Memory B cell (primary cell): Measurements from ENCODE around the gene FAM210A.
A peak's percentile ranks its signal among the peaks of the same experiment; 100 is the strongest.
"Not testable (repeated sequence)": the region's sequence is repeated elsewhere in the genome, so short reads cannot be mapped to it uniquely, and the experiment has no call there.

Experiments
- ATAC-seq: fragments of 150-1000 bp; cut with Tn5 transposase; 2 replicates; pipeline ENCODE4 v1.10.0; 2021; ENCODE audit warnings: low read depth, mild to moderate bottlenecking, moderate library complexity
- DNase-seq, 2 donors: peaks; one replicate each; pipeline ENCODE4 v3.0.0; 2022; ENCODE audit warnings: low spot score in 2 of 2
- H3K27ac Mint-ChIP-seq: one replicate; pipeline ENCODE4 v1.8.0; 2022; ENCODE audit warnings: mild to moderate bottlenecking, moderate library complexity, mixed read lengths
- H3K27me3 Mint-ChIP-seq: one replicate; pipeline ENCODE4 v1.8.0; 2022; ENCODE audit warnings: mixed read lengths
- H3K36me3 Mint-ChIP-seq: one replicate; pipeline ENCODE4 v1.8.0; 2022; ENCODE audit warnings: mild to moderate bottlenecking, mixed read lengths
- H3K4me1 Mint-ChIP-seq: one replicate; pipeline ENCODE4 v1.8.0; 2022; ENCODE audit warnings: mixed read lengths
- H3K4me3 Mint-ChIP-seq: one replicate; pipeline ENCODE4 v1.8.0; 2022; ENCODE audit warnings: mild to moderate bottlenecking, moderate library complexity, mixed read lengths
- H3K9me3 Mint-ChIP-seq: one replicate; pipeline ENCODE4 v1.8.0; 2022; ENCODE audit warnings: mixed read lengths

FAM210A gene

DNA sequence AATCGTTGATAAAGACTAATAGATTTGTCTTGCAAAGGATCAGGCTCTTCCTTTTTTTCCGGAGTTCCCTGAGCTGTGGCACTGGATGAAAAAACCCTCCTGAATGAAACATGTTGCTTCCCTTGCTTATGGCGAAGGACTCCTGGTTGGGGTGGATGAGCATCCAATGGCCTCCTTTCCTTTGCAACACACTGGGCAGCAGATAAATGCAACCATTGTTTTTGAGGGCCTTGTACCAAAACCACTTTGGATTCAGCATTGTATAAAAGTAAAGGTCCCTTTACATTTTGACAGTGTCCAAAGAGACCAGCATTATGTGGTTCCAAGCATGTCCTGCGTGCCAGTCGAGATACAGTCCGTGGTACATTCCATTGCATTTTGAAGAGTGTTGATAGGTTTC is 44.7 kb downstream of the FAM210A start:
- no peaks in the 10 kb centered on the region for H3K9me3 Mint-ChIP-seq
- ATAC-seq, result no peak
- no peak overlapping the region for H3K27ac Mint-ChIP-seq
- no peak overlapping the region for H3K4me3 Mint-ChIP-seq
- H3K27me3 Mint-ChIP-seq, result no peaks in the 10 kb centered on the region
- H3K4me1 Mint-ChIP-seq, result peaks cover 8% of the 10 kb centered on the region
- peaks cover 2% of the 10 kb centered on the region for H3K36me3 Mint-ChIP-seq
- no peak for DNase-seq

- no peaks in the 10 kb centered on the region for H3K27me3 Mint-ChIP-seq
- no peaks in the 10 kb centered on the region for H3K9me3 Mint-ChIP-seq
- H3K36me3 Mint-ChIP-seq, result peaks cover 2% of the 10 kb centered on the region
- no peak overlapping the region for H3K27ac Mint-ChIP-seq
- H3K4me1 Mint-ChIP-seq, result peaks cover 6% of the 10 kb centered on the region
- DNase-seq (no peak), ATAC-seq (peak; percentile 27)
- no peak overlapping the region for H3K4me3 Mint-ChIP-seq
Observed at GRCh38 chr18:13680612-13681011, 45.7 kb downstream of the FAM210A start.

DNA sequence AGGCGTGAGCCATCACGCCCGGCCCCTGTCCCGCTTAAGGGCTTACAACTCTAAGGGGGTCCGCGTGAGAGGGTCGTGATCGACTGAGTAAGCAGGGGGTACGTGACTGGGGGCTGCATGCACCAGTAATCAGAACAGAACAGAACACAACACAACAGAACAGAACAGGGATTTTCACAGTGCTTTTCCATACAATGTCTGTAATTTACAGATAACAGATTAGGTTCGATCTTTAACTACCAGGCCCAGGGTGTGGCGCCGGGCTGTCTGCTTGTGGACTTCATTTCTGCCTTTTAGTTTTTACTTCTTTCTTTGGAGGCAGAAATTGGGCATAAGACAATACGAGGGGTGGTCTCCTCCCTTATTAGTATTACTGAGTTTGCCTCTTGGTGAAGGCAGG is 49.0 kb downstream of the FAM210A start:
- H3K4me3 Mint-ChIP-seq, H3K9me3 Mint-ChIP-seq, ATAC-seq, H3K27ac Mint-ChIP-seq, H3K27me3 Mint-ChIP-seq, DNase-seq, H3K4me1 Mint-ChIP-seq, H3K36me3 Mint-ChIP-seq: not testable (repeated sequence)

GRCh38 chr18:13676471-13676870 is 49.9 kb downstream of the FAM210A start:
- DNase-seq (no peak), ATAC-seq (no peak)
- H3K27me3 Mint-ChIP-seq, result no peaks in the 10 kb centered on the region
- no peaks in the 10 kb centered on the region for H3K9me3 Mint-ChIP-seq
- H3K27ac Mint-ChIP-seq, result no peak overlapping the region
- peaks cover 2% of the 10 kb centered on the region for H3K36me3 Mint-ChIP-seq
- H3K4me1 Mint-ChIP-seq, result no peaks in the 10 kb centered on the region
- H3K4me3 Mint-ChIP-seq, result no peak overlapping the region

DNA sequence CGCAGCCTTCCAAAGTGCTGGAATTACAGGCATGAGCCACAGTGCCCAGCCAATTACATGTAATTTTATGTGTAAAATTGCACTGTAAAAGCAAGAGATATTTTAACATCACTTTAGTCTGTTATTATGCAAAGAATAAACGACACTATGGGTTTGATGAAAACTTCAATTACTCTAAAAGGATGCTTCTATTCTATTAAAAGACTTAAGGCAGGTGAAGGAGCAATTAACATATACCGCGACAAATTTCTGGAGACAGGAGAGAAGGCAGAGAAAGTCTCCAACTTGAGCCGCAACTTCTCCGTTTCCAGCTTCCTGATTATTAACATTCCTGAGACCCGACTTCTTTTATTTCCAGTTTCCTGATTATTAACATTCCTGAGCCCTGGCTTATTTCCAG is 53.7 kb downstream of the FAM210A start:
- no peak for DNase-seq
- Mint-ChIP-seq H3K27me3 (no peaks in the 10 kb centered on the region), H3K4me1 (no peaks in the 10 kb centered on the region), H3K4me3 (no peak overlapping the region), H3K36me3 (peaks cover 19% of the 10 kb centered on the region), H3K9me3 (no peaks in the 10 kb centered on the region), H3K27ac (no peak overlapping the region)
- ATAC-seq, result no peak

GRCh38 chr18:13661779-13662256 is 64.5 kb downstream of the FAM210A start:
- DNase-seq (no peak), ATAC-seq (no peak)
- no peak overlapping the region for H3K4me3 Mint-ChIP-seq
- H3K27ac Mint-ChIP-seq, result no peak overlapping the region
- no peaks in the 10 kb centered on the region for H3K27me3 Mint-ChIP-seq
- no peaks in the 10 kb centered on the region for H3K36me3 Mint-ChIP-seq
- no peaks in the 10 kb centered on the region for H3K9me3 Mint-ChIP-seq
- no peaks in the 10 kb centered on the region for H3K4me1 Mint-ChIP-seq

- Mint-ChIP-seq H3K4me1 (no peaks in the 10 kb centered on the region), H3K36me3 (no peaks in the 10 kb centered on the region), H3K4me3 (no peak overlapping the region), H3K27ac (no peak overlapping the region), H3K27me3 (no peaks in the 10 kb centered on the region), H3K9me3 (no peaks in the 10 kb centered on the region)
- DNase-seq (no peak), ATAC-seq (no peak)
Observed at GRCh38 chr18:13661051-13661778, 65.1 kb downstream of the FAM210A start.

GRCh38 chr18:13660510-13660909 is 65.8 kb downstream of the FAM210A start:
- ATAC-seq, result no peak
- Mint-ChIP-seq H3K9me3 (no peaks in the 10 kb centered on the region), H3K4me1 (no peaks in the 10 kb centered on the region), H3K4me3 (no peak overlapping the region), H3K27me3 (no peaks in the 10 kb centered on the region), H3K36me3 (no peaks in the 10 kb centered on the region), H3K27ac (no peak overlapping the region)
- DNase-seq, result no peak

DNA sequence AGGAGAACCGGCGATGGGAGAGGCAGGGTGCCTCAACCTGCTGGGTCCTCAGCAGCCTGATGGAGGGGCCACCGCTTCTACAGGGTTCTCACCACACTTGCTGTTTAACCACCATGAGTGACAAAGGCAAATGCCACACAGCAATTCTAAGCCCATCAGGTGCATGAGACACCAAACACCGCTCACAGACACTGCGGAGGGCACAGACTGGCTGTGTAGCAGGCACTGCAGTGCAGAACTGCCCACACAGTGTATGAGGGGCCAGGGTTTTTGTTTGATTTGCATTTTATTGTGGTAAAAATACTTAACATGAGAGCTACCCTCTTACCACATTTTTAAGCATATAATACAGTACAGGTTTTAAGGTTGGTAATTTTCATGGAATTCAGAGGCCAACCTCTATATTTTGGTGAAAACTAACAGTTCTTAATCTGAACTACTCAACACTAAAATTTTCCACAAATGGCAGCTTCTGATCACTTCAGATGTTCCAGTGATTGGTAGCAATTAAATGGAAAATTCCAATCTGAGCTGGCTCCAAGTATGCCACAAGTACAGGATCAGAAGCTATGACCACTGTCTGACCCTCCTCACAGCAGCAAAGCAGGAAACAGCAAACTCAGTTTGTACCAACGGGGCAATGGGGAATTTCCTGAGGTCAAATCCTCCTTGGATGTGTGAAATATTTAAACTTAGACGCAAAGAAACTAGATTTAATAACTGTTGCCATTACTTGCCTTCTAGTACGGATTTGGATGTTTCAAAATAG is 67.7 kb downstream of the FAM210A start:
- Mint-ChIP-seq H3K9me3 (no peaks in the 10 kb centered on the region), H3K4me1 (no peaks in the 10 kb centered on the region), H3K4me3 (no peak overlapping the region), H3K27me3 (no peaks in the 10 kb centered on the region), H3K27ac (no peak overlapping the region), H3K36me3 (no peaks in the 10 kb centered on the region)
- no peak for DNase-seq
- no peak for ATAC-seq

DNA sequence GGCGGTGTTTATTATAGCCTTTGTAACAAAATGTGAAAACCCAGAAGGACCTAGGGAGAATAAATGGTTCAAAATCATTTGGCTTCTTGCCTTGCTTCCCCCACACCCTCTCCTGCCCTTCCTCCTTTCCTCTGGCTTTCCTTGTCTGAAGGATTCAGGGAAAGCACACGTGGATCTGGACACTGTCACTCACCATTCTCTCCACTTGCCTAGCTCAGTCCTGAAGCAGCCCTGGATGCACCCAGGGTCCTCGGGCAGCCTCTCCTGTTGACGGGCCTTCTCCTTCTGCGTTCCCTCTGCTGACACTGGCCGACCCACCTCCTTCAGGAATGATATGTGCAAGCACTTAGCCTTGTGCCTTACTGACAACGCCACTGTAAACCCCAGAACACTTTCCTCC is 68.4 kb downstream of the FAM210A start:
- no peaks in the 10 kb centered on the region for H3K4me1 Mint-ChIP-seq
- no peaks in the 10 kb centered on the region for H3K36me3 Mint-ChIP-seq
- H3K9me3 Mint-ChIP-seq, result no peaks in the 10 kb centered on the region
- H3K4me3 Mint-ChIP-seq, result no peak overlapping the region
- ATAC-seq (no peak), DNase-seq (no peak)
- no peaks in the 10 kb centered on the region for H3K27me3 Mint-ChIP-seq
- no peak overlapping the region for H3K27ac Mint-ChIP-seq

DNA sequence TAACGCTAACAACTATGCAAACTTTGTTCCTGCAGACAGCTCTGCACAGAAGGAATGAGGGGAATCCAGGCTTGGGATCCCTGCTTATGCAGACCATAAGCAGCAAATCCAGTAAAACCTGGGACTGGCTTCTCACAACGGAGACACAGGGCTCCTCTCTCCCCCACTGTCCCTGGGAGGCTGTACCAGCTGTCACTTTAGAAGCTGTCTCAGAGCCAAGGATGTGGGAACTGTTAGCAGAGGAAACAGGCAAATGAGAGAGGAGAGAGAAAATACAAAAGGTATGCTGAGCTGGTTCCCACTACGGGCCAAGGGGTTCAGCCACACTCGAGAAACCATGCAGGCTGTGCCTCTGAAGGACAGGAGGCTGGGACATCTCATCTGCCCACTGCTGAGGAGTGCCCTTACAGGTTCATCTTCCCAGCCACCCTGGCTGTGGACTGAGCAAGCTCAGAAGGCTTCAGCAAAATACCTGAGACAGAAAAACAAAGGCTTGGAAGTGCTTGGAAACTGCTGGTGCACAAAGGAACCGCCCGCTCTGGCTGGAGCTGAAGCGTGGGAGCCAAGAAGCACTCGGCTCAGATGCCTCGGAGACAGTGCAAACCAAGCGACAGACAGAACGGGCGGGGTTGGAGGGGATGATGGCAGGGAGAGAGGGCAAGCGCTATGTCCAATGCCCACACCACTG is 72.5 kb downstream of the FAM210A start:
- Mint-ChIP-seq H3K27me3 (no peaks in the 10 kb centered on the region), H3K4me3 (no peak overlapping the region), H3K36me3 (no peaks in the 10 kb centered on the region), H3K4me1 (peaks cover 1% of the 10 kb centered on the region), H3K9me3 (no peaks in the 10 kb centered on the region), H3K27ac (no peak overlapping the region)
- DNase-seq, result no peak
- no peak for ATAC-seq

GRCh38 chr18:13649397-13650390 is 76.7 kb downstream of the FAM210A start:
- Mint-ChIP-seq H3K4me3 (no peak overlapping the region), H3K27me3 (no peaks in the 10 kb centered on the region), H3K27ac (no peak overlapping the region), H3K36me3 (peaks cover 5% of the 10 kb centered on the region), H3K4me1 (peaks cover 3% of the 10 kb centered on the region), H3K9me3 (no peaks in the 10 kb centered on the region)
- ATAC-seq (no peak), DNase-seq (no peak)

DNA sequence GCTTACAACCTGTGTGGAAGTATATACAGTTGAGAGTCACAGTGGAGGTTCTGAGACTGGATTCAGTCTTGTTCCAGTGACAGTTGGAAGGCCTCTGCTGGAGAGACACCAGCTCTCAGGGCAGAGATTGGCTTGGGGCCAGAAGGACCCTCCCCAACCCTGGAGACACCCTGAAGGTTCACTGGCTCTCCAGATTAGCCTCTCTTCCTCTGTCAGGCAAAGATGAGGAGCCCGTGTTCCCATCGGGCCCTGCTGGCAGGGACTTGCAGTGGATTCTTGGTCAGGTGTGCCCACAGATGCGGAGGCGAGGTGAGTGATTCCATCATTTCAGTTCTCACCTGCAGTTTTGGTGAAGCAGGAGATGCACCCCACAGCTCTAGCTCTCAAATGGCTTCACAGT is 78.6 kb downstream of the FAM210A start:
- Mint-ChIP-seq H3K4me1 (peaks cover 3% of the 10 kb centered on the region), H3K36me3 (peaks cover 7% of the 10 kb centered on the region), H3K4me3 (no peak overlapping the region), H3K27me3 (no peaks in the 10 kb centered on the region), H3K27ac (no peak overlapping the region), H3K9me3 (no peaks in the 10 kb centered on the region)
- ATAC-seq (no peak), DNase-seq (no peak)
